KG1 (cell line): ENCODE results near the gene CELSR2.

Source experiments
- DNase-seq: peaks from one replicate; lab custom pipeline; 2025; lab: John Stamatoyannopoulos, UW

The CELSR2 gene

GRCh38 chr1:109306832-109307273 lies 57.5 kb downstream of the CELSR2 start, which contains the start of gene MYBPHL:
MYBPHL (minus strand) TSS chr1:109307011; CDS start chr1:109306991, 20 bp downstream.
- DNase-seq, result no peak

- no peak for DNase-seq
These were observed 58.1 kb downstream of the CELSR2 start for GRCh38 chr1:109307274-109308021.

- no peak for DNase-seq
These were observed 60.0 kb downstream of the CELSR2 start for GRCh38 chr1:109309347-109309746.

GRCh38 chr1:109312246-109312645 lies 62.9 kb downstream of the CELSR2 start:
- no peak for DNase-seq

GRCh38 chr1:109312978-109313775 lies 63.8 kb downstream of the CELSR2 start:
- no peak for DNase-seq

- no peak for DNase-seq
These were observed 65.5 kb downstream of the CELSR2 start for GRCh38 chr1:109314795-109315194.

GRCh38 chr1:109315288-109315687 lies 65.9 kb downstream of the CELSR2 start:
- no peak for DNase-seq

- no peak for DNase-seq
These were observed 67.2 kb downstream of the CELSR2 start for GRCh38 chr1:109316506-109316905.

GRCh38 chr1:109319114-109319513 lies 69.8 kb downstream of the CELSR2 start:
- DNase-seq, result no peak

- DNase-seq, result no peak
These were observed 73.6 kb downstream of the CELSR2 start for GRCh38 chr1:109322974-109323373.
